Spleen (tissue), 7 donors: ENCODE results near the gene HAUS1.

Experiments
- POLR2AphosphoS5 ChIP-seq, 3 donors: sonication (generic); formaldehyde crosslinking; IDR thresholded peaks; one replicate each; pipeline ENCODE4 v1.5.1; 2017; ENCODE audit warnings: antibody characterized with exemption in 3 of 3
- TF ChIP-seq, protein P1 (sequence below), 11 experiments: fragments of 200-600 bp in 7 of 11; fragments of 450-650 bp in 4 of 11; sonication (generic) in 4 of 11; IDR thresholded peaks in 8 of 11; conservative IDR thresholded peaks in 3 of 11; 1 replicate in 7 of 11; 2 replicates in 4 of 11; pipeline versions ENCODE4 v1.4.0 to v1.8.0; 2016 to 2021; ENCODE audit warnings: antibody characterized with exemption in 11 of 11, inconsistent platforms in 4 of 11, mild to moderate bottlenecking in 1 of 11
- donor health status: DM: no; HTN: no; CAD: no; lungs with moderate emphysema.
- donor health status: DM: no; HTN: no; CAD: no.
- donor health status: DM: no; HTN: no; CAD: no.

DNA sequence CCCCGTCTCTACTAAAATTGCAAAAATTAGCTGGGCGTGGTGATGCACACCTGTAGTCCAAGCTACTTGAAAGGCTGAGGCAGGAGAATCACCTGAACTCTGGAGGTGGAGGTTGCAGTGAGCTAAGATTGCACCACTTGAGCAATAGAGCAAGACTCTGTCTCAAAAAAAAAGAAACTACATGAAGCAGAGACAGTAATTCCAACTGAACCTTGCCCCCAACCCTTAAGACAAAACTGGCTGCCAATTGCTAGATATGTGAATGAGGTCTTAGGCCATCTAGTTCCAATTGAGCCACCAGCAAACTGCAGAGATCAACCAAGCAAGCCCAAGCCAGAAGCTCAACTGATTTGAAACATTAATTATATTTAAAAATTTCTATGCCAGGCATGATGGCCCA is 25.9 kb downstream of the HAUS1 start:
- TF ChIP-seq, protein P1, sequence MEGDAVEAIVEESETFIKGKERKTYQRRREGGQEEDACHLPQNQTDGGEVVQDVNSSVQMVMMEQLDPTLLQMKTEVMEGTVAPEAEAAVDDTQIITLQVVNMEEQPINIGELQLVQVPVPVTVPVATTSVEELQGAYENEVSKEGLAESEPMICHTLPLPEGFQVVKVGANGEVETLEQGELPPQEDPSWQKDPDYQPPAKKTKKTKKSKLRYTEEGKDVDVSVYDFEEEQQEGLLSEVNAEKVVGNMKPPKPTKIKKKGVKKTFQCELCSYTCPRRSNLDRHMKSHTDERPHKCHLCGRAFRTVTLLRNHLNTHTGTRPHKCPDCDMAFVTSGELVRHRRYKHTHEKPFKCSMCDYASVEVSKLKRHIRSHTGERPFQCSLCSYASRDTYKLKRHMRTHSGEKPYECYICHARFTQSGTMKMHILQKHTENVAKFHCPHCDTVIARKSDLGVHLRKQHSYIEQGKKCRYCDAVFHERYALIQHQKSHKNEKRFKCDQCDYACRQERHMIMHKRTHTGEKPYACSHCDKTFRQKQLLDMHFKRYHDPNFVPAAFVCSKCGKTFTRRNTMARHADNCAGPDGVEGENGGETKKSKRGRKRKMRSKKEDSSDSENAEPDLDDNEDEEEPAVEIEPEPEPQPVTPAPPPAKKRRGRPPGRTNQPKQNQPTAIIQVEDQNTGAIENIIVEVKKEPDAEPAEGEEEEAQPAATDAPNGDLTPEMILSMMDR (IDR thresholded peaks at IDR 0.05 in 8 of 11, conservative IDR thresholded peaks at IDR 0.05 in 3 of 11): no peak
- no peak for TF ChIP-seq POLR2AphosphoS5 (IDR thresholded peaks at IDR 0.05)
